Neural cell (in vitro differentiated cells): ENCODE results near the gene CCNI2. TPM values are rescaled to one million over a fixed set of nuclear protein-coding genes. Genes with fewer than 3 reads are reported as not detected.
"Not testable (repeated sequence)": the region's sequence is repeated elsewhere in the genome, so short reads cannot be mapped to it uniquely, and the experiment has no call there.

Experiments used
- H2AFZ ChIP-seq: fragments of 200-600, 300-800 bp; sonication (generic), shearing (Covaris generic); 2 replicates; pipeline ENCODE4 v1.6.0; 2014; ENCODE audit warnings: low read depth, mild to moderate bottlenecking, antibody characterized with exemption, low read length, moderate library complexity
- H3F3A ChIP-seq: fragments of 200-600 bp; shearing (Covaris generic); 2 replicates; pipeline ENCODE4 v1.6.1; 2016; ENCODE audit warnings: mild to moderate bottlenecking, moderate library complexity, mixed read lengths, antibody characterized with exemption, low read length; ENCODE audit not compliant: insufficient read depth, poor library complexity, severe bottlenecking
- H3K27ac ChIP-seq: fragments of 200-600, 300-800 bp; sonication (generic), shearing (Covaris generic); 2 replicates; pipeline ENCODE4 v1.5.1; 2014; ENCODE audit warnings: mild to moderate bottlenecking, low read length, moderate library complexity
- H3K27me3 ChIP-seq: fragments of 300-800, 200-600 bp; sonication (generic), shearing (Covaris generic); 2 replicates; pipeline ENCODE4 v1.6.0; 2014; ENCODE audit warnings: mild to moderate bottlenecking, low read depth, low read length, moderate library complexity; ENCODE audit not compliant: insufficient read depth
- H3K36me3 ChIP-seq: fragments of 300-800, 200-600 bp; sonication (generic), shearing (Covaris generic); 2 replicates; pipeline ENCODE4 v1.5.1; 2014; ENCODE audit warnings: mild to moderate bottlenecking, antibody characterized with exemption, low read length, moderate library complexity; ENCODE audit not compliant: insufficient read depth
- H3K4me2 ChIP-seq: fragments of 300-800, 200-600 bp; sonication (generic), shearing (Covaris generic); 2 replicates; pipeline ENCODE4 v1.6.0; 2014; ENCODE audit warnings: mild to moderate bottlenecking, low read length
- H3K4me3 ChIP-seq: fragments of 300-800, 200-600 bp; sonication (generic), shearing (Covaris generic); 2 replicates; pipeline ENCODE4 v1.5.1; 2014; ENCODE audit warnings: mild to moderate bottlenecking, low read length, moderate library complexity
- H3K79me2 ChIP-seq: fragments of 200-600 bp; shearing (Covaris generic); replicated peaks from 2 replicates; pipeline ENCODE4 v1.6.0; 2014; ENCODE audit warnings: mild to moderate bottlenecking, low read length, moderate library complexity; ENCODE audit not compliant: insufficient read depth
- H3K9ac ChIP-seq: fragments of 300-800, 200-600 bp; sonication (generic), shearing (Covaris generic); 2 replicates; pipeline ENCODE4 v1.6.1; 2016; ENCODE audit warnings: mild to moderate bottlenecking, low read length, mixed read lengths
- H3K9me2 ChIP-seq: fragments of 200-600 bp; shearing (Covaris generic); 2 replicates; pipeline ENCODE4 v1.6.1; 2016; ENCODE audit warnings: mild to moderate bottlenecking, low read length, mixed read lengths; ENCODE audit not compliant: insufficient read depth
- H3K9me3 ChIP-seq: fragments of 200-600, 300-800 bp; sonication (generic), shearing (Covaris generic); 2 replicates; pipeline ENCODE4 v1.6.1; 2016; ENCODE audit warnings: mild to moderate bottlenecking, mixed run types, low read length, moderate library complexity, mixed read lengths
- H4K20me1 ChIP-seq: fragments of 200-600 bp; shearing (Covaris generic); 2 replicates; pipeline ENCODE4 v1.6.1; 2016; ENCODE audit warnings: mild to moderate bottlenecking, mixed run types; ENCODE audit not compliant: insufficient read depth
- EP300 ChIP-seq: fragments of 450-650 bp; conservative IDR thresholded peaks from 2 replicates; pipeline ENCODE4 v1.6.1; 2014; ENCODE audit warnings: antibody characterized with exemption, mild to moderate bottlenecking, moderate library complexity; ENCODE audit not compliant: poor library complexity, severe bottlenecking
- EZH2 ChIP-seq: fragments of 200-600, 300-800 bp; shearing (Covaris generic), sonication (generic); IDR thresholded peaks from 2 replicates; pipeline ENCODE4 v1.6.1; 2014; ENCODE audit warnings: antibody characterized with exemption, low read length, borderline replicate concordance, mild to moderate bottlenecking; ENCODE audit not compliant: insufficient read depth, poor library complexity, severe bottlenecking
- MXI1 ChIP-seq: fragments of 450-650 bp; conservative IDR thresholded peaks from 2 replicates; pipeline ENCODE4 v1.6.1; 2014; ENCODE audit warnings: antibody characterized with exemption, mild to moderate bottlenecking; ENCODE audit not compliant: poor library complexity, severe bottlenecking
- POLR2AphosphoS5 ChIP-seq: IDR thresholded peaks from 2 replicates; pipeline ENCODE4 v1.6.1; 2012
- SMC3 ChIP-seq: fragments of 450-650 bp; conservative IDR thresholded peaks from 2 replicates; pipeline ENCODE4 v1.6.1; 2014; ENCODE audit warnings: antibody characterized with exemption, mild to moderate bottlenecking, moderate library complexity; ENCODE audit not compliant: poor library complexity
- TAF1 ChIP-seq: IDR thresholded peaks from 2 replicates; pipeline ENCODE4 v1.6.1; 2012; ENCODE audit warnings: low read depth
- polyA plus RNA-seq: library from polyadenylated mRNA; depleted of rRNA; stranded (reverse); fragments of >200 nt; gene quantifications from 2 replicates; pipeline ENCODE4 v1.2.3, GENCODE V29; 2014
- TF ChIP-seq, protein P1 (sequence below): IDR thresholded peaks from 2 replicates; pipeline ENCODE4 v1.6.1; 2012; ENCODE audit warnings: borderline replicate concordance

The CCNI2 gene
- polyA plus RNA-seq, 1 donor from 2014 or later: not detected

DNA sequence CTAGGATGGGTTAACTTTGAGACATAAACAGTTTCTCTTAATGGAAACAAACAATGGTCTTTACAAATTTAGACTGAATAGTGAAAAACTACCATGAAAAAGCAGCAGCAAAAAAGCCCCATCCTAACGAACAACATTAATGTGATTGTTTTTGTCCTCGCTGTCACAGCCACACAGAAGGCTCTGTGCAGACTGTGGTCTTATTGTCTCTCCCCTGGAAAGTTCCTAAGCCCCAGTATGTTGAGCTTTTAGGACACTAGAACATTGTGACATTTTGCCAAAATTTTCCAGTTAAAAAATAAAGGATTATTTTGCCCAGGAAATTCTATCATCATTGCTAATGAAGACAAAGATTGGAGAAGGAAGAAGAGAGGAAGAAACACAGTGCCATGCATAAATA is 53.3 kb downstream of the CCNI2 start:
- TF ChIP-seq TAF1 (no peak), SMC3 (no peak), MXI1 (no peak), EZH2 (no peak), POLR2AphosphoS5 (no peak), EP300 (no peak)
- TF ChIP-seq, protein P1, sequence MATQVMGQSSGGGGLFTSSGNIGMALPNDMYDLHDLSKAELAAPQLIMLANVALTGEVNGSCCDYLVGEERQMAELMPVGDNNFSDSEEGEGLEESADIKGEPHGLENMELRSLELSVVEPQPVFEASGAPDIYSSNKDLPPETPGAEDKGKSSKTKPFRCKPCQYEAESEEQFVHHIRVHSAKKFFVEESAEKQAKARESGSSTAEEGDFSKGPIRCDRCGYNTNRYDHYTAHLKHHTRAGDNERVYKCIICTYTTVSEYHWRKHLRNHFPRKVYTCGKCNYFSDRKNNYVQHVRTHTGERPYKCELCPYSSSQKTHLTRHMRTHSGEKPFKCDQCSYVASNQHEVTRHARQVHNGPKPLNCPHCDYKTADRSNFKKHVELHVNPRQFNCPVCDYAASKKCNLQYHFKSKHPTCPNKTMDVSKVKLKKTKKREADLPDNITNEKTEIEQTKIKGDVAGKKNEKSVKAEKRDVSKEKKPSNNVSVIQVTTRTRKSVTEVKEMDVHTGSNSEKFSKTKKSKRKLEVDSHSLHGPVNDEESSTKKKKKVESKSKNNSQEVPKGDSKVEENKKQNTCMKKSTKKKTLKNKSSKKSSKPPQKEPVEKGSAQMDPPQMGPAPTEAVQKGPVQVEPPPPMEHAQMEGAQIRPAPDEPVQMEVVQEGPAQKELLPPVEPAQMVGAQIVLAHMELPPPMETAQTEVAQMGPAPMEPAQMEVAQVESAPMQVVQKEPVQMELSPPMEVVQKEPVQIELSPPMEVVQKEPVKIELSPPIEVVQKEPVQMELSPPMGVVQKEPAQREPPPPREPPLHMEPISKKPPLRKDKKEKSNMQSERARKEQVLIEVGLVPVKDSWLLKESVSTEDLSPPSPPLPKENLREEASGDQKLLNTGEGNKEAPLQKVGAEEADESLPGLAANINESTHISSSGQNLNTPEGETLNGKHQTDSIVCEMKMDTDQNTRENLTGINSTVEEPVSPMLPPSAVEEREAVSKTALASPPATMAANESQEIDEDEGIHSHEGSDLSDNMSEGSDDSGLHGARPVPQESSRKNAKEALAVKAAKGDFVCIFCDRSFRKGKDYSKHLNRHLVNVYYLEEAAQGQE: no peak
- H3K9me2 ChIP-seq: no peaks in the 10 kb centered on the region
- H3K9me3 ChIP-seq: no peaks in the 10 kb centered on the region
- no peak overlapping the region for H3K4me2 ChIP-seq
- H3K4me3 ChIP-seq: no peak overlapping the region
- no peaks in the 10 kb centered on the region for H3K36me3 ChIP-seq
- no peaks in the 10 kb centered on the region for H3K79me2 ChIP-seq
- no peaks in the 10 kb centered on the region for H4K20me1 ChIP-seq
- no peak overlapping the region for H2AFZ ChIP-seq
- H3K27me3 ChIP-seq: no peaks in the 10 kb centered on the region
- no peak overlapping the region for H3K27ac ChIP-seq
- no peaks in the 10 kb centered on the region for H3F3A ChIP-seq
- H3K9ac ChIP-seq: no peak overlapping the region

- Histone ChIP-seq H3K4me3 (no peak overlapping the region), H3K9me3 (no peaks in the 10 kb centered on the region), H4K20me1 (no peaks in the 10 kb centered on the region), H3K27me3 (no peaks in the 10 kb centered on the region), H3K79me2 (no peaks in the 10 kb centered on the region), H3K9ac (no peak overlapping the region), H3K4me2 (no peak overlapping the region), H3F3A (no peaks in the 10 kb centered on the region), H2AFZ (no peak overlapping the region), H3K9me2 (no peaks in the 10 kb centered on the region), H3K27ac (no peak overlapping the region), H3K36me3 (no peaks in the 10 kb centered on the region)
- TF ChIP-seq SMC3: no peak
Measured at GRCh38 chr5:132802044-132802684, 54.9 kb downstream of the CCNI2 start.

DNA sequence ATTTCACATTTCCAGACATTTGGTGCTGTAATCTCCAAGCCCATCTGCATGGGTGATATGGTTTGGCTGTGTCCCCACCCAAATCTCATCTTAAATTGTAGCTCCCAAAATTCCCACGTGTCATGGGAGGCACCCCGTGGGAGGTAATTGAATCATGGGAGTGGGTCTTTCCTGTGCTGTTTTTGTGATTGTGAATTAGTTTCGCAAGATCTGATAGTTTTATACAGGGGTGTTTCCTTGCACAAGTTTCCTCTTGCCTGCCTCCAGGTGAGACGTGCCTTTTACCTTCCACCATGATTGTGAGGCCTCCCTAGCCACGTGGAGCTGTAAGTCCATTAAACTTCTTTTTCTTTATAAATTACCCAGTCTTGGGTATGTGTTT is 55.5 kb downstream of the CCNI2 start:
- not testable (repeated sequence) for H3K4me2 ChIP-seq, H3K27me3 ChIP-seq, H3K27ac ChIP-seq, H3K36me3 ChIP-seq, H3K9ac ChIP-seq, H3K9me2 ChIP-seq, H3F3A ChIP-seq, H3K9me3 ChIP-seq, H2AFZ ChIP-seq, H3K79me2 ChIP-seq, H3K4me3 ChIP-seq, H4K20me1 ChIP-seq

Other genes with a start within 250 kb of the CCNI2 start
- not detected in 2 replicates for gene IL5, start 203.9 kb upstream of the CCNI2 start, polyA plus RNA-seq
- gene RAD50, start 190.4 kb upstream of the CCNI2 start, polyA plus RNA-seq: 6.7 and 7.5 TPM in 2 replicates
- 0.25 TPM in 1 of 2 replicates, not detected in the other for gene IL13, start 89.3 kb upstream of the CCNI2 start, polyA plus RNA-seq
- gene IL4, start 73.4 kb upstream of the CCNI2 start, polyA plus RNA-seq: not detected in 2 replicates
- gene KIF3A, start 9.9 kb upstream of the CCNI2 start, polyA plus RNA-seq: 84.6 and 94.4 TPM in 2 replicates
- 33.6 and 37.7 TPM in 2 replicates for gene SEPTIN8, start 29.8 kb downstream of the CCNI2 start, polyA plus RNA-seq
- gene SOWAHA, start 65.9 kb downstream of the CCNI2 start, polyA plus RNA-seq: 23.4 and 26.9 TPM in 2 replicates
- 0.84 and 1.8 TPM in 2 replicates for gene SHROOM1, start 83.2 kb downstream of the CCNI2 start, polyA plus RNA-seq
- 4.6 and 5.1 TPM in 2 replicates for gene GDF9, start 119.0 kb downstream of the CCNI2 start, polyA plus RNA-seq
- 413 and 444 TPM in 2 replicates for gene UQCRQ, start 119.2 kb downstream of the CCNI2 start, polyA plus RNA-seq
- 1.1 and 1.6 TPM in 2 replicates for gene LEAP2, start 126.2 kb downstream of the CCNI2 start, polyA plus RNA-seq
- gene AFF4, start 216.2 kb downstream of the CCNI2 start, polyA plus RNA-seq: 54.0 and 60.6 TPM in 2 replicates